HG02763 (cell line): ENCODE data around the gene ZNF423.
"Not testable (repeated sequence)": the region's sequence is repeated elsewhere in the genome, so short reads cannot be mapped to it uniquely, and the experiment has no call there.

ENCODE experiments used
- ATAC-seq: cut with Tn5 transposase; IDR thresholded peaks from one replicate; pipeline ENCODE4 v1.9.1; 2021; ENCODE audit warnings: mild to moderate bottlenecking, moderate library complexity; ENCODE audit not compliant: unreplicated experiment

ZNF423 gene

GRCh38 chr16:49566432-49566831, 289.5 kb downstream of the ZNF423 start:
- no peak for ATAC-seq

GRCh38 chr16:49564496-49565229, 291.2 kb downstream of the ZNF423 start:
- no peak for ATAC-seq

DNA sequence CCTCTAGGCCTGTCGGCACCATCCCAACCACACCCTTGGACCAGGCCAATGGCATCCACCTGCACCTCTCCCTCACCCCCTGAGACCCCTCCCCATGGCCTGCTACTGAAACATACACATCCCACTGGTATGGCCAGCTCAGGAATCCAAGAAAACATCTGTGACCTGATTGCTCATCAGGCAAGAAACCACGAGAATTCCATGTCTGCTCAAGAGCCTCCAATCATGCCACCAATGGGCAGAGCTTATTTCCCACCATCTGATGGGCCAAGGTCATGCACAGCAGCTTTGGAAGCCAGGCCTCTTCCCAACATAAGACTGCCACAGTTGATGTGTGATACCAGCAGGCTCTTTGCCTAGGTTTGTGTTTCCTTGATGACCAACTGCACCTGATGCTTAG, 292.2 kb downstream of the ZNF423 start:
- ATAC-seq, result no peak

DNA sequence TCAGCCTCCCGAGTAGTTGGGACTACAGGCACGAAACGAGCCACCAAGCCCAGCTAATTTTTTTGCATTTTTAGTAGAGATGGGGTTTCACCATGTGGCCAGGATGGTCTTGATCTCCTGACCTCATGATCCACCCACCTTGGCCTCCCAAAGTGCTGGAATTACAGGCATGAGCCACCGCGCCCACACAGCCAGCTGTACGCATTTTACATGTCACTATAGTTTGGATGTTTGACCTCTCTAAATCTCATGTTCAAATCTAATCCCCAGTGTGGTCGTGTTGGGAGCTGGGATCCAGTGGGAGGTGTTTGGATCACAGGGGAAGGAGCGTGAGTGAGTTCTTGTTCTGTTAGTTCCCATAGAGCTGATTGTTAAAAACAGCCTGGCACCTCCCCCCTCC, 293.0 kb downstream of the ZNF423 start:
- not testable (repeated sequence) for ATAC-seq

DNA sequence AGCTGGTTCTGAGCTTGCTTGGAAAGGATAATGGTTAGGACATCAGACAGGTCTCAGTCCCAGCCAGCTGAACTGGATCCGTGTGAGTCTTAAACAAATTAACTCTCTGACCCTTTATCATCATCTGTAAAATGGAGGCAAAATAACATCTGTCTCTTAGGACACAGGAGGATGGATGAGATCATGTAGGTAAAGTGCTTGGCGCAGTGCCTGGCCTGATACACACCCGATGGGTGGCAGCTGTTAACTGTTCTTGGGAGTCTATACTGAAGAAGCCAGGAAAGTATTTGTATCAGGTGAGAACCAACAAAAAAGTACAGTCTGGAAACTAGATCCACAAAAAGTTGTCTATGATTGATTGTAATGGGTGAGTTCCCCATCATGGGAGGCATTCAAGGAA, 293.7 kb downstream of the ZNF423 start:
- no peak for ATAC-seq

DNA sequence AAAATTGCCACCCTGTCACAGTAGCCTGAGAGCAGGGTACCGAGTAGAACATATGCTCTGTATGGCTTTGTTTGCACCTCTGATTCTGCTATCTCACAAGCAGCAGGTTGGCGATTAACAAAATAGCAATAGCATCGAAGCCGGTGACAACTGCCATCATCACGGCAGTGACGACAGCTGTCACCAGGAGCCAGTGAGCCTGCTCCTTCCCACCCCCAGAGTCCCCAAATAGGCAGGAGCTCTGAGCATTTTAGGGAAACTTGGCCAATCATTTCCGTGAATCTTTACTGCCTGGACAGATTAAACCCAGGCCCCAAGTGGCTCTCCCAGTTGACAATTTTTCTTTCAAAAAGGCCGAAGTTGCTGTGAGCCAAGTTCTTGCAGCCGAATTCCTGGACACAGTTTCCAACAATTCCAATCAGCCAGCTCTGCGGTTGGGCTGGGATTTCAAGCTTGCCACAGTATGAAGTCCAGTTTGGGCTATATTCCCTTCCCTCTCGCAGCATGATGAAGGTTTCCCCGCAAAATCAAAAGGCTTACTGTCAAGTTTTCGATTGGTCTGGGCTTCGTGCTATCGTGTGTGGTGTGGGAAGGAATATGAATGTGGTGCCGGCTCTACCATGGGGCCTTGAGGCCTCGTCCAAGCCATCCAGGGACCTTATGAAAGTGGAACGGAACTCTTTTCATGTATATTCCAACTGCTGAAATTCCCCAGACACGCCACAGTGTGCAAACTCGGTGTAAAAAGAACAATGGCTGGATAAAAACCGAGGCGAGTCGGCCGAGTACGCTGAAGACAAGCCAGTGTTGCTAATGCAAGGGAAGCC, 295.7 kb downstream of the ZNF423 start:
- ATAC-seq, result no peak

DNA sequence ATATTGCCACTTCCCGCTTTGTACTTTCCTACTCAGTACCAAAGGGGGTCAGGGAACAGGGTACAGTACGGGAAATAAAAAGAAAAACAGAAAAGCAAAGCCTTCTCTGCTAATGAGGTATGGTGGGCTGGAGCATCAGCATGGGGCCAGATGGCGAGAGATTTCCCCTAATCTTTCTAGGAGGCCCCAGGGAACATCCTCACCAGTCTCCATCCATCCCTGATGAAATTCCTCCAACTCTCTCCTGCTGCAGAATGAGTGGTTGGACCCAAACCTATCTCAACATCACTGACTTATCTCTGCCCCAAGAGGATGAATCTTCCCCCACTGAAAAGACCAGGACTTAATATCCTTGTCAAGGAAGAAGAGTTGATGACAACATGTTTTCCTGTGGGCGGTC, 296.7 kb downstream of the ZNF423 start:
- ATAC-seq, result no peak

GRCh38 chr16:49558451-49558850, 297.5 kb downstream of the ZNF423 start:
- ATAC-seq, result no peak

DNA sequence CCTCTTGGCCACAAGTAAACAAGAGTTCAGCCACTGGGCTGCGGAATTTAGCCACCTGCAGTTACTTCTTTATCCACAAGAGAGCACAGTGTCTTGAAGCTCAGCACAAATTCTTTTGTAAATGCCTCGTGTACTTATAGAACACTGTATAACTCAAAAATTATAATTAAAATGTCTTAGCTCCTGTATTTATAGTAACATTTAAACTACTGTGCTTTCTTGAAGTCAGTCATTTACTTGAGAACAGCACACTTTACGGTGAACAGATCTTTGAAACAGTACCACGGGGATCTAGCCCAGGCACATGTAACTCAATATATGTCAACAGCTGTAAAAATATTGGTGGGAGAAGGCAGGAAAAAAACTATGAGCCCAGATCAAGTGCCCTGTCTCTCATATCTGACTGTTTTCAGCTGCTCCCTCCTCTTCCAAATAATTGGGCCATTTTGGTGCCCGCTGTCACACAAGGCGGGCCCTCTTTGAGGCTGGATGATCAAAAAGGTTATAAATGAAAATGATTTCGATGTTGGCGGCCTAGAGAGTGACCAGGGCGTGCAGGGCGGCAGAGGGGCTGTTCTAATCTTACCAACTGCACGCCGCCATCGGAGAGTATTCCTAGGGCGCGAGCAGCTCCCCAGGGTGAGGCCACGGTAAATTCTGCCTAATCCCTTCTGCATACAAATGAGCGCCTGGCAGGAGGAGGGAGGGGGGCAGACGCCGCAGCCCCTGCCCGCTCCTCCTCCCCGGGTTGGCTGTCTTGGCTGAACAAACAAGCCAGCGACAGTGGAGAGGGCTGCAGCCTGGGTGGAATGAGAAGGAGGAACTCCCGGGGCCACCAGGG, 299.1 kb downstream of the ZNF423 start:
- ATAC-seq, result no peak

DNA sequence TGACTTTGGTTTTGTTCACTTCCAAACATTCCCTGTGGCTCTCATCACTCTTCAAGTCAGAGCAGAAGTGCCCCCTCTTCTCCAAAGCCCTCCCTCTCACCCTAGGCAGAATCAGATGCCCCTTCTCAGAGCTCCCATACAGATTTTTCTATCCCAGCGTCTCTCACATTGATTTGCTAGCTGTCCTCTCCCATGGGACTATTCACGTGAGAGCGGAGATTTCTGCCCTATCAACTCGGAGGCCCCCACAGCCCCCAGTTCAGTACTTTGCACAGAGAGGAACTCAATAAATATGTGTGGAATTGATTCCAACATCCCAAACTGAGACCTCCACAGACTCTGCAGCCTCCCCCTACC, 299.7 kb downstream of the ZNF423 start:
- ATAC-seq, result no peak

GRCh38 chr16:49554681-49555080, 301.2 kb downstream of the ZNF423 start:
- no peak for ATAC-seq

- no peak for ATAC-seq
These were observed 303.5 kb downstream of the ZNF423 start for GRCh38 chr16:49552313-49552928.

- ATAC-seq, result no peak
These were observed 305.2 kb downstream of the ZNF423 start for GRCh38 chr16:49550666-49551065.

DNA sequence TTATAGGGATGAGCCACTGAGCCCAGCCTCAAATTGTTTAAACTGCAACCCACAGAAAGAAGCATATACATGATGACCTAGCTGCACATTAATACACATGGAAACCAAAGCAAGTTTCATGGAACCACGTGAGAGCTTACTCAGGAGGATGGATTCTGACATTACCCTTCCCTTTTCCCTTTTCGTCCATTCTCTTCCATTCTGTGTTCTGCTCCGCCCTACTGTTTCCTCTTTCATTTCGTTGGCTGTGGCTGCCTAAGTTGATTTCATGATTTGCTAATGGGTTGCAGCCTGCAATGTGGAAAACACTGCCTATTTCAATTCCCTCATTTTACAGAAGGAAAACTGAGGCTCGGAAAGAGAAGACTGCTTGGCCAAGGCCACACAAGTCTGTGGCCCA, 305.8 kb downstream of the ZNF423 start:
- no peak for ATAC-seq

DNA sequence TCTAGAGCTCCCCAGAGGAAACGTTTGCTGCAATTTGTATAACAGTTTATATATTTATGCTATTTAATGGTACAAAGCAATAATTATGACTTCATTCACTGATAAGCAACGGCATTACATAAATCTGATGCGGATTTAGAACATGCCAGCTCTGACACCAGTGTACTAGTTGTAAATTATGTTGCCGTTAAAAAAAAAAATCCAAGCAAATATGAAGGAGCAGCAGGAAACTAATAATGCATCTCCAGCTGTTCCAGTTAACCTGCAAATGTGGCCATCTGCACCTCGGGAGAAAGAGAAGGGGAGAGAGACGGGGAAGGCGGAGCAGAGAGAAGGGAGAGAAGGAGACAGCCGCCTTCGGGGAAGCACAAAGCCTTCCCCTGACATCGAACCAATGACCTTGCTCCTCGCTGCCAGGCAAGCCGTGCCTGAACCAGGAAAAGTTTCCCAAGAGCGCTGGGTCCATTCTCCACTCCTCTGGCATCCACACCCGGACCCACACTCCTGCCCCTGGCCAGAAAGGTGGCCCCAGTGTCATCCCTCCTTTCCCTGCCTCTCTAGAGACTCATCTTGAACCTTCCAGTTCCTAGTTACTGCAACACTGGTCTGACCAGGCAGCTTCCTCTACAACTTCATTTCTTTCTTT, 307.5 kb downstream of the ZNF423 start:
- no peak for ATAC-seq

DNA sequence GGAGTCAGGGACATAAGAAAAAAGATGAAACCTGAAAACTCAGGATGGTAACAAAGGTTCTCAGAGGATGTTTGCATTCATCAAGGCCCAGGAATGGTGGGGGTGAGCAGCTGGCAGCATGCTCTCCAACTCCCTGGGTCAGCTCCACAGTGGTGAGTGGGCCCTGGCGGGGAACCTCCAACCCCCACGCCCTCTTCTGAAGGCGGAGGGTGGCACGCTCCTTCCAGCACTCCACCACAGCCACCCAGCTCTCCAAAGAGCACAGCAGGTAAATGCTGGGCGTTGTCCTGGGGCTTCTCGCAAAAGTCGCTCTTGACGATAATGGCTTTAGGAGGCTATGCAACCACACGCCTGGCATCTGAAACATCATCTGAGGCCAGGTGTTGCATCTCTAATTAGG, 308.5 kb downstream of the ZNF423 start:
- no peak for ATAC-seq

DNA sequence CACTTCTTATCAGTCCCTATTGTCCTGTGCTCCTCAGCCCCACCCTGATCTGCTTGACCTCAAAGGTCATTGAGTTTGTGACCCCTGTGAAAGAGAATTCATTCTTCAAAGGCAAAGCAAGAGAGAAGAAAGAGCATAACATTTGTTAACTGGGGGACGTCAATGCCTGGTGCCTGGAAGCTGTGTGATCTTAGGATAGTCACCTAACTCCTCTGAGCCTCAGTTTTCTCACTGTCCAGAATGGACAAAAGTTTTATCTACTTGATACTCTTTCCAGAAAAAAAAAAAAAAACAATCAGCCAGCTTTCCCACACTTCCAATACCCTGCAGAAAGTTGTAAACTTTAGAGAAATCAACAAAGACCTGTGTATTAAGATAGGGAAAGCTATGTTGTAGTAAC, 309.2 kb downstream of the ZNF423 start:
- ATAC-seq, result no peak

DNA sequence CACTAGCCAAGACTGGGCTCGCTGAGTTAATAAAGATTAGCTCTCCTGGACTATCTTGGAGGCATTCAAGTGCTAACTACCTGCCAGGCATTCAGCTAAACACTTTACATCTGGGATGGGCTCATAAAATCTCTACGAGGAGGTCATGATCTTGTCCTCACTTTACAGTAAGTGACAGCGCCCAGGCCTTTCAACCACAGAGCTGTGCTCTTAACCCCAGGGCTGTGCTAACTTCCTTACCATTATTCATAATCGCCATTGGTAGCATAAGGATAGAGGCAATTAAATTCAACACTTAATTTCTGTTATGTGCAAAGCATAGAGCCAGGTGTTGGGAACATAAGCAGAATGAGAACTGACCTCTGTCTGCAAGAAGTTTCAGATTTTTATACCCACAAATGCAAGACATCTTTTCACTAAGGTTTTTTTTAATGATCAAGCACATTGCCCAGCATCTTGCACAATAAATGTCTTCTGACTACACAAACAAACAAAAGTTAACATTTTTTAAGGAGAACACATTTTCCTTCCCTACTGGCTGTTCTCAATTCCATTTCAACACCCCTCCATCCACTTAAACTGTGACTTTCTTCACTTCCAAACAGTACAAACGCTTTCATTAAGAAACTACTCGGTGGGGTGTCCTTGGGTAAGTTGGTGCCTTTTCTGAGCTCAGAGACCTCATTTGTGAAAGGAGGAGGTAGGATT, 310.0 kb downstream of the ZNF423 start:
- no peak for ATAC-seq

DNA sequence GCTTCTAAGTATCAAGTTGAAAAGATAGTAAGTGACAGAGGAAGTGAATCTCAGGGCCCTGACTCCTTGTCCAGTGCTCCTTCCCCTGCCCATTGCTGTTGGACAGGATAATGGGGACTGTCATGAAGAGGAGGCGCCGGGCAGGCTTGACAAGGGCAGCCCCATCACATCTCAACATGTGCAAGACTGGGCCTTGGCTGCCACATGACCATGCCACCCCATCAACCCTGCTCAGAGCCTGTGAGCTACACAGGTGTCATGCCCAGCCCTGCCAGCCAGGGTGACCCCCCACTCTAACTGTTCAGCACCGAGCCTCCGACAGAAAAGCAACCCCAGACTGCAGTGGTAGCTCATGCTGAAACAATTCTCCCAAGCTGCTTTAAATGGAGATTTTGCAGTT, 310.7 kb downstream of the ZNF423 start:
- ATAC-seq, result no peak

DNA sequence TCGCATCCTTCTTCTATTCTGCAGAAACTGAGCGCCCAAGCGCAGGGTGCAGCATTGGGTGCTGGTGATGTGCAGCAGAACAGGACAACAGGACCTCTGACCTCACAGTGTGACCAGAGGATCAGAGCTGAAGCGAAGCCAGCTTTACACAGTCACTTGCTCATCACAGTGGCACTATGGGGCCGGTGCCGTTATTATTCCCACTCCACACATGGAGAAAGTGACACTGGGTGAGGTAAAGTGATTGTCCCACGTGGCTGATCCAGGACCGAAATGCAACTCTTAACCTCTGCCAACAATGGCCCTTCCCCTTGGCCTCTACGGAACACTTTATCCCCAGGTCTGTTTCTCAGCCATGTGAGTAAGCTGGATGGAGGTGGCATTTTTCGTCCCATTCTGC, 311.1 kb downstream of the ZNF423 start:
- no peak for ATAC-seq
